Keratinocyte (primary cell): ENCODE data around the gene GIPC1. TPM values are rescaled to one million over a fixed set of nuclear protein-coding genes. Genes with fewer than 3 reads are reported as not detected.
A peak's percentile ranks its signal among the peaks of the same experiment; 100 is the strongest.

Source experiments
- DNase-seq: peaks from one replicate; pipeline ENCODE4 v3.0.0-alpha.2; 2011; ENCODE audit warnings: low read depth, missing footprints, low spot score
- FAIRE-seq: peaks from 2 replicates; lab custom pipeline; 2011; peaks lifted over from hg19 to GRCh38; lab: Jason Lieb, UNC
- H2AFZ ChIP-seq: 2 replicates; pipeline ENCODE4 v1.6.0; 2012; ENCODE audit warnings: low read length, control low read depth, inconsistent platforms; ENCODE audit not compliant: control insufficient read depth
- H3K27ac ChIP-seq: 2 replicates; pipeline ENCODE4 v1.5.1; 2011; ENCODE audit warnings: low read length; ENCODE audit not compliant: control insufficient read depth, insufficient read depth
- H3K27me3 ChIP-seq: 3 replicates; pipeline ENCODE4 v1.6.0; 2011; ENCODE audit warnings: low read length; ENCODE audit not compliant: control insufficient read depth, insufficient read depth; ENCODE audit errors: extremely low read depth
- H3K36me3 ChIP-seq, 2 experiments: 2 replicates in 1 of 2; 3 replicates in 1 of 2; pipeline ENCODE4 v1.5.1; 2011; ENCODE audit warnings: low read length in 2 of 2, mild to moderate bottlenecking in 1 of 2; ENCODE audit not compliant: control insufficient read depth in 2 of 2, insufficient read depth in 2 of 2; ENCODE audit errors: extremely low read depth in 1 of 2
- H3K4me1 ChIP-seq: 3 replicates; pipeline ENCODE4 v1.5.1; 2011; ENCODE audit warnings: low read length; ENCODE audit not compliant: control insufficient read depth, insufficient read depth; ENCODE audit errors: extremely low read depth
- H3K4me2 ChIP-seq: 3 replicates; pipeline ENCODE4 v1.6.0; 2011; ENCODE audit warnings: low read depth, low read length; ENCODE audit not compliant: control insufficient read depth, insufficient read depth; ENCODE audit errors: extremely low read depth
- H3K4me3 ChIP-seq, 3 experiments: fragments of 200-600 bp in 1 of 3; sonication (generic) in 1 of 3; 2 replicates in 2 of 3; 3 replicates in 1 of 3; pipeline ENCODE4 v1.5.1; 2011 to 2016; ENCODE audit warnings: low read length in 3 of 3, mild to moderate bottlenecking in 3 of 3, control low read depth in 2 of 3, inconsistent platforms in 1 of 3, low read depth in 1 of 3, mixed read lengths in 1 of 3, mixed run types in 1 of 3, moderate library complexity in 1 of 3; ENCODE audit not compliant: control insufficient read depth in 2 of 3, insufficient read depth in 2 of 3; ENCODE audit errors: extremely low read depth in 1 of 3
- H3K79me2 ChIP-seq: 2 replicates; pipeline ENCODE4 v1.6.0; 2012; ENCODE audit warnings: low read length; ENCODE audit not compliant: control insufficient read depth, insufficient read depth
- H3K9ac ChIP-seq: 3 replicates; pipeline ENCODE4 v1.6.0; 2011; ENCODE audit warnings: low read length; ENCODE audit not compliant: control insufficient read depth, insufficient read depth; ENCODE audit errors: extremely low read depth
- H3K9me1 ChIP-seq: 3 replicates; pipeline ENCODE4 v1.6.0; 2011; ENCODE audit warnings: low read length; ENCODE audit not compliant: control insufficient read depth, insufficient read depth; ENCODE audit errors: extremely low read depth
- H3K9me3 ChIP-seq: 2 replicates; pipeline ENCODE4 v1.5.1; 2012; ENCODE audit warnings: low read depth, low read length; ENCODE audit not compliant: control insufficient read depth
- H4K20me1 ChIP-seq: 3 replicates; pipeline ENCODE4 v1.6.0; 2011; ENCODE audit warnings: low read length; ENCODE audit not compliant: control insufficient read depth, insufficient read depth; ENCODE audit errors: extremely low read depth
- EZH2 ChIP-seq: IDR thresholded peaks from one replicate; pipeline ENCODE4 v1.6.1; 2012; ENCODE audit warnings: inconsistent platforms, mild to moderate bottlenecking, low read length, moderate library complexity
- dilution Hi-C: fragments of 300-500 bp; cut with MboI; formaldehyde crosslinking; loops from one replicate; pipeline ENCODE4 v1.7.0; 2020; ENCODE audit warnings: low sequenced_read_pairs; ENCODE audit not compliant: extremely low pct_ligation_motif_present
- polyA plus RNA-seq, 5 experiments: library from polyadenylated mRNA; depleted of rRNA in 3 of 5; stranded (reverse) in 3 of 5; stranded (forward) in 1 of 5; unstranded in 1 of 5; fragments of >200 nt; gene quantifications; 1 replicate in 1 of 5; 2 replicates in 3 of 5; 3 replicates in 1 of 5; pipeline versions ENCODE4 v1.2.1 to v1.2.3, GENCODE V29; 2011 to 2012; ENCODE audit warnings: missing spikeins in 2 of 5, low read depth in 1 of 5, low replicate concordance in 1 of 5
- TF ChIP-seq, protein P1 (sequence below), 3 experiments: IDR thresholded peaks in 1 of 3; conservative IDR thresholded peaks in 1 of 3; optimal IDR thresholded peaks in 1 of 3; 2 replicates in 2 of 3; 3 replicates in 1 of 3; pipeline versions ENCODE3 to v1.5.1; 2011; ENCODE audit warnings: low read length in 3 of 3, mild to moderate bottlenecking in 3 of 3, moderate library complexity in 2 of 3, control low read depth in 1 of 3, inconsistent platforms in 1 of 3; ENCODE audit not compliant: insufficient read depth in 2 of 3; ENCODE audit errors: extremely low read depth in 1 of 3

GIPC1 gene
- polyA plus RNA-seq, 1 donor (not counting 4 experiments of a cell fraction or from before 2014, with no cell fraction given), result 166 TPM

DNA sequence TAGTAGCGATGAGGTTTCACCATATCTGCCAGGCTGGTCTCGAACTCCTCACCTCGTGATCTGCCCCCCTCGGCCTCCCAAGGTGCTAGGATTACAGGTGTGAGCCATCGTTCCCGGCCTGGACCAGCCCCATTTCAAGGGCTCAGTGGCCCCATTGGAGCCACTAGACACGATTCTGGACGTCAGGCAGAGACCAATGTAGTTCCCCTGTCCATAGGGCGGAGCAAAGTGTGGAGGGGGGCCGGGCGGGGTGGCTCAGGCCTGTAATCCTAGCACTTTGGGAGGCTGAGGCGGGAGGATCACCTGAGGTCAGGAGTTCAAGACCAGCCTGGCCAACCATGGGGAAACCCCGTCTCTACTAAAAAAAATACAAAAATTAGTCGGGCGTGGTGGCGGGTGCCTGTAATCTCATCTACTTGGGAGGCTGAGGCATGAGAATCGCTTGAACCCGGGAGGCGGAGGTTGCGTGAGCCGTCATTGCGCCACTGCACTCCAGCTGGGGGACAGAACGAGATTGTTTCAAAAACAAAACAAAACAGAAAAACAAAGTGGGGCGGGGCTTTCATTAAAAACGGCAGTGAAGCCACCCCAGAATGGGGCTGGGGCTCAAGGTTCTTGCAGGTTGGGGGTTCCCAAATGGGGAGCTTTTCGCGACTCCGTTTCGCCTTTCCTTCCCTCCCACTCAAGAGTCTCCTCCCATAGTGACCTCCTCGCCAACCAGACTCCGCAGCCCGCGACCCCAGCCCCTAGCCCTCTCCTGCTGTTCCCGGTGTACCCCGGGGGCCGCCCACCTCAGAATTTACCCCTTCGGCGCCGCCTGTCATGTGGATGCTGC is 32.7 kb upstream of the GIPC1 start:
- peaks cover 2% of the 10 kb centered on the region for H3K9me1 ChIP-seq
- H3K4me2 ChIP-seq, result peak overlapping the region; percentile 57
- peaks cover 0 to 3% of the 10 kb centered on the region in 2 experiments for H3K36me3 ChIP-seq
- peak overlapping the region; percentile 34 to 74 (median 51) for H3K4me3 ChIP-seq
- no peaks in the 10 kb centered on the region for H4K20me1 ChIP-seq
- TF ChIP-seq EZH2, result no peak
- TF ChIP-seq, protein P1, sequence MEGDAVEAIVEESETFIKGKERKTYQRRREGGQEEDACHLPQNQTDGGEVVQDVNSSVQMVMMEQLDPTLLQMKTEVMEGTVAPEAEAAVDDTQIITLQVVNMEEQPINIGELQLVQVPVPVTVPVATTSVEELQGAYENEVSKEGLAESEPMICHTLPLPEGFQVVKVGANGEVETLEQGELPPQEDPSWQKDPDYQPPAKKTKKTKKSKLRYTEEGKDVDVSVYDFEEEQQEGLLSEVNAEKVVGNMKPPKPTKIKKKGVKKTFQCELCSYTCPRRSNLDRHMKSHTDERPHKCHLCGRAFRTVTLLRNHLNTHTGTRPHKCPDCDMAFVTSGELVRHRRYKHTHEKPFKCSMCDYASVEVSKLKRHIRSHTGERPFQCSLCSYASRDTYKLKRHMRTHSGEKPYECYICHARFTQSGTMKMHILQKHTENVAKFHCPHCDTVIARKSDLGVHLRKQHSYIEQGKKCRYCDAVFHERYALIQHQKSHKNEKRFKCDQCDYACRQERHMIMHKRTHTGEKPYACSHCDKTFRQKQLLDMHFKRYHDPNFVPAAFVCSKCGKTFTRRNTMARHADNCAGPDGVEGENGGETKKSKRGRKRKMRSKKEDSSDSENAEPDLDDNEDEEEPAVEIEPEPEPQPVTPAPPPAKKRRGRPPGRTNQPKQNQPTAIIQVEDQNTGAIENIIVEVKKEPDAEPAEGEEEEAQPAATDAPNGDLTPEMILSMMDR (optimal IDR thresholded peaks at IDR 0.05 in 1 of 3, IDR thresholded peaks at IDR 0.05 in 1 of 3, conservative IDR thresholded peaks at IDR 0.05 in 1 of 3; ENCODE audit: extremely low read depth in 1 of 3, insufficient read depth in 2 of 3, low read length in 3 of 3), result no peak
- no peaks in the 10 kb centered on the region for H3K9me3 ChIP-seq
- peak overlapping the region; percentile 83 for H3K9ac ChIP-seq
- FAIRE-seq (no peak), DNase-seq (no peak)
- H3K27ac ChIP-seq, result peak overlapping the region; percentile 99
- dilution Hi-C loops, result no loop called here
- peaks cover 37% of the 10 kb centered on the region for H3K4me1 ChIP-seq
- H3K27me3 ChIP-seq, result no peaks in the 10 kb centered on the region
- H2AFZ ChIP-seq, result peak overlapping the region; percentile 4
- peaks cover 42% of the 10 kb centered on the region for H3K79me2 ChIP-seq

DNA sequence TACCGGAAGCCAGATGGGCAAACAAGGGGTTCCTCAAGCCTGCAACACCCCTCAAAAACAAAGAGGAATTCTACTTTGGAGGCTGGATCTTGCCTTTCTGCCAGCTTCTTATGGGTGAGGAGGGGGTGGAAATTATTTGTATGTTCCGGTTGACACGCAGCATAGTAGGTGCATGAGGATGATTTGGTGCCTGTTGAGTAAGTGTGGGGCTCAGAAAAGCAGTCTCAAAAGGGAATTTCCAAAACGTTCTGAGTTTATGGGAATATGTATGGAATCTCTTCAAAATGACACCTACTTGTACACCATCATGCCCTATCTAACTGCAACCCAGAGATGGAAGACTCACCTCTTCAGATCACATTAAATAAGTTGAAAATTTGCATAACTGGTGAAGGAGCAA is 30.5 kb upstream of the GIPC1 start:
- Histone ChIP-seq H3K9me3 (no peaks in the 10 kb centered on the region), H4K20me1 (no peaks in the 10 kb centered on the region), H3K4me2 (peak overlapping the region; percentile 95), H3K79me2 (peaks cover 20% of the 10 kb centered on the region), H3K27ac (peak overlapping the region; percentile 99), H2AFZ (no peak overlapping the region), H3K9me1 (peaks cover 2% of the 10 kb centered on the region), H3K36me3 (no peaks in the 10 kb centered on the region), H3K4me1 (peaks cover 33% of the 10 kb centered on the region), H3K4me3 (peak overlapping the region; percentile 10 to 54 (median 47)), H3K27me3 (no peaks in the 10 kb centered on the region), H3K9ac (peak overlapping the region; percentile 83)
- DNase-seq (no peak), FAIRE-seq (no peak)
- dilution Hi-C loops, result no loop called here
- TF ChIP-seq EZH2, result no peak
- TF ChIP-seq, protein P1 (optimal IDR thresholded peaks at IDR 0.05 in 1 of 3, IDR thresholded peaks at IDR 0.05 in 1 of 3, conservative IDR thresholded peaks at IDR 0.05 in 1 of 3; ENCODE audit: extremely low read depth in 1 of 3, insufficient read depth in 2 of 3, low read length in 3 of 3), result no peak
